Activated CD4-positive, alpha-beta T cell treated with anti-CD3 and anti-CD28 coated beads for 36 hours (primary cell): ENCODE data around the gene ANKRD40. TPM values are rescaled to one million over a fixed set of nuclear protein-coding genes. Genes with fewer than 3 reads are reported as not detected.

Source experiments
- ATAC-seq: fragments of 200-7000 bp; cut with Tn5 transposase; one replicate; pipeline ENCODE4 v1.10.0; 2021; ENCODE audit warnings: mild to moderate bottlenecking, moderate library complexity
- CTCF ChIA-PET: fragments of 350-600 bp; sonication (Branson Sonifier 250); formaldehyde crosslinking; loops from one replicate; lab custom pipeline; 2021; ENCODE audit warnings: antibody characterized with exemption; lab: Charles Lee
- POLR2A ChIA-PET: fragments of 350-600 bp; sonication (Branson Sonifier 250); formaldehyde crosslinking; loops from one replicate; lab custom pipeline; 2021; ENCODE audit warnings: antibody characterized with exemption, inconsistent platforms; lab: Charles Lee
- DNase-seq: peaks from one replicate; pipeline ENCODE4 v3.0.0-alpha.2; 2020
- H3K27ac Mint-ChIP-seq: one replicate; pipeline ENCODE4 v1.8.0; 2021; ENCODE audit warnings: mixed read lengths
- H3K27me3 Mint-ChIP-seq: one replicate; pipeline ENCODE4 v1.8.0; 2021; ENCODE audit warnings: mixed read lengths
- H3K36me3 Mint-ChIP-seq: one replicate; pipeline ENCODE4 v1.8.0; 2021; ENCODE audit warnings: low read depth, mixed read lengths
- H3K4me1 Mint-ChIP-seq: one replicate; pipeline ENCODE4 v1.8.0; 2021; ENCODE audit warnings: mixed read lengths
- H3K4me3 Mint-ChIP-seq: one replicate; pipeline ENCODE4 v1.8.0; 2021; ENCODE audit warnings: mild to moderate bottlenecking, moderate library complexity, mixed read lengths
- H3K9me3 Mint-ChIP-seq: one replicate; pipeline ENCODE4 v1.8.0; 2021; ENCODE audit warnings: low read depth, mixed read lengths
- intact Hi-C, 2 experiments: fragments of 100-400 bp; cut with DNase I in 1 of 2; cut with micrococcal nuclease in 1 of 2; formaldehyde crosslinking; loops; one replicate each; pipeline versions ENCODE4 v1.14.2 to v1.15.1; 2022 to 2024; cut with DNase I, micrococcal nuclease
- total RNA-seq, 2 experiments: library from RNA; stranded (reverse); gene quantifications; one replicate each; pipeline ENCODE4 v1.2.3, GENCODE V29; 2021

ANKRD40 gene, protein sequence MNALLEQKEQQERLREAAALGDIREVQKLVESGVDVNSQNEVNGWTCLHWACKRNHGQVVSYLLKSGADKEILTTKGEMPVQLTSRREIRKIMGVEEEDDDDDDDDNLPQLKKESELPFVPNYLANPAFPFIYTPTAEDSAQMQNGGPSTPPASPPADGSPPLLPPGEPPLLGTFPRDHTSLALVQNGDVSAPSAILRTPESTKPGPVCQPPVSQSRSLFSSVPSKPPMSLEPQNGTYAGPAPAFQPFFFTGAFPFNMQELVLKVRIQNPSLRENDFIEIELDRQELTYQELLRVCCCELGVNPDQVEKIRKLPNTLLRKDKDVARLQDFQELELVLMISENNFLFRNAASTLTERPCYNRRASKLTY
- total RNA-seq = 10 to 100 TPM; 28.0 to 29.8 TPM

DNA sequence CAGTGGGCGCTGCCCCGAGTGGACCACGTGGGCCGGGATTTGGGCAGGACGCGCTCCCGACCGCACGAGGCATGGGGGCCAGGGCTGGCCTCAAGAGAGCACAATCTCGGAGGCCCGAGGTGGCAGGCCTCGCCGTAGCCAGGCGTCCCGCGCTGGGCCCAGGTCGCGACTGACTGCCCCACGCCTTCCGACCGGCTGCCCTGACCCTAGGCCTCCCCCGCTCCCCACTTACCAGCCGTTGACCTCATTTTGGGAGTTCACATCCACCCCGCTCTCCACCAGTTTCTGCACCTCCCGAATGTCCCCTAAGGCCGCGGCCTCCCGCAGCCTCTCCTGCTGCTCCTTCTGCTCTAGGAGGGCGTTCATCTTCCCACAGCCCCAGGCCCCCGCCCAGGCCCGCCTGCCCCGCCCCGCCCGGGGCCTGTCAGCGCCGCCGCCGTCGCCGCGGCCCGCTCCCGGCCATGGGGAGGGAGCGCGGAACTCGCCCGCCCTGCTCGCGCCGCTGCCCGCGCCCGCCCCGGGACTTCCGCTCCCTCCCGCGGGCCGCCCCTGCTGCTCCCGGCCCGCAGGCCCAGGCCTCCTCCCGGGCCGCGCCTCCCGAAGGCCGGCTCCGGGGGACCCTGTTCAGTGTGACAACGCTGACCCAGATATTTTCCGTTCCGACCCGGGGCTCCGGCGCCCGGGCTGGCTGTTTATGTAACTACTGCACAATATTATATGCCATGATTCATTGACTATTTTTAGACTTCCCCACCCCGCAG lies at the start of gene ANKRD40:
Gene ANKRD40 (minus strand): TSS at position 626 of the 761 bp plus-strand sequence. CDS start 260 bp downstream, at position 366.
- ChIA-PET CTCF (interaction anchor here (0.6 to 2.3 kb wide), 2 partner anchors 11 to 156 kb away, joined by 3 to 10 read pairs; partner anchors contain the start of gene LUC7L3), POLR2A (interaction anchor here (1.2 to 2.0 kb wide), 2 partner anchors 9 to 12 kb away, joined by 3 to 10 read pairs; partner anchors contain the start of gene LUC7L3)
- H3K27ac Mint-ChIP-seq = peak within 1 kb of the TSS; percentile 99
- intact Hi-C loops = loop anchor here (1.0 to 10.0 kb wide), 16 partner anchors 12 to 555 kb away; partner anchors contain the start of genes EME1 (in 2 of the 2), LRRC59 (in 2 of the 2), LUC7L3 (in 2 of the 2) and MRPL27 (in 2 of the 2)
- peaks cover 14% of the 10 kb centered on the region for H3K36me3 Mint-ChIP-seq
- peak within 1 kb of the TSS; percentile 91 for H3K4me3 Mint-ChIP-seq
- H3K4me1 Mint-ChIP-seq = peaks cover 46% of the 10 kb centered on the region
- DNase-seq (peak; percentile 94), ATAC-seq (peak; percentile 76)
- no peaks in the 10 kb centered on the region for H3K9me3 Mint-ChIP-seq
- H3K27me3 Mint-ChIP-seq = no peaks in the 10 kb centered on the region

DNA sequence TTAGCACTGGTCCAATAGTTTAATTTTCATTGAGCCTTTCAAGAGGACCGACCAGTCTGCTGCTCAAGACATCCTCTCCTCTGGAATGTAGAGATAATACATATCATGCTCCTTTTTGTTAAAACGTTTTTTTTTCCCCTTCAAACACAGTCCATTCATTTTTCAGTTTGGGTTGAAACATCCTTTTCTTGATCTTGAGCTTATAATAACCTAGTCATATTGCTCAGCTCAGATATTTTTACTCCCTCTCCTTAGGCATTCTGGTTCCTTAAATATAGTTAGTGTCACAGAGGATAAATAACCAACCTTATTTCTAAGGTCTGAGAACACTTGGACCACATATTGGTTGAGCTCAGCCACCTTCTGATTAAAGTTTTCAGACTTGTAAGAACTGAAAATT lies 46.8 kb upstream of the ANKRD40 start:
- intact Hi-C loops = no loop called here
- no peaks in the 10 kb centered on the region for H3K27me3 Mint-ChIP-seq
- H3K9me3 Mint-ChIP-seq = no peaks in the 10 kb centered on the region
- ATAC-seq (no peak), DNase-seq (no peak)
- POLR2A ChIA-PET = interaction anchor here (0.9 kb wide), 1 partner anchor 9 kb away, joined by 4 read pairs; no protein-coding TSS in a partner anchor
- H3K4me1 Mint-ChIP-seq = no peaks in the 10 kb centered on the region
- no peak overlapping the region for H3K4me3 Mint-ChIP-seq
- CTCF ChIA-PET = interaction anchor here (0.6 kb wide), 1 partner anchor 14 kb away, joined by 3 read pairs; no protein-coding TSS in a partner anchor
- peaks cover 33% of the 10 kb centered on the region for H3K36me3 Mint-ChIP-seq
- no peak overlapping the region for H3K27ac Mint-ChIP-seq

DNA sequence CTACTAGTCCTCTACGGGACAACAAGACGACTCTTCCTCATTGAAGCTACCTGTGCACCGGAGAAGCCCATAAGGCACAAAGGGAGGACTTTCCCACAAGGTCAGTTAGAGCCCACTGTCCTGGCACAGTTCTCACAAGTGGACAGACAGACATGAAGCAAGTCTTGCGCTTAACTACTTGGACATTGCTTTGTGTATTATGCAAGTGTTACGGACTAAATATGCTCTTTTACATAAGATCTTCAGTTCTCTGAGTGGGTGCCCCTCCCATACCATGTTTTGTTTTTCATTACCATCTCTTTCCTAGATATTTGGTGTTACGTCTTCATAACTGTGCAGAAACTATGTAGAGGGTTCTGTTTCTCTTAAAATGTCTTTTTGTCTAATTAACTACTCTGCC lies 41.5 kb upstream of the ANKRD40 start:
- CTCF ChIA-PET = no interaction called here

DNA sequence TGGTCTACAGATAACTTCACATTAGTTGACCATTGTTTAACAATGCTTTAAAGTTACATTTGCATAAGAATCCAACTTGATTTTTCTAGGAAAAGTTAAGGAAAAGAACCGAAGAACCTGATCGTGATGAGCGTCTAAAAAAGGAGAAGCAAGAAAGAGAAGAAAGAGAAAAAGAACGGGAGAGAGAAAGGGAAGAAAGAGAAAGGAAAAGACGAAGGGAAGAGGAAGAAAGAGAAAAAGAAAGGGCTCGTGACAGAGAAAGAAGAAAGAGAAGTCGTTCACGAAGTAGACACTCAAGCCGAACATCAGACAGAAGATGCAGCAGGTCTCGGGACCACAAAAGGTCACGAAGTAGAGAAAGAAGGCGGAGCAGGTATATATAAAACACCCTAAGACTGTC lies 37.9 kb upstream of the ANKRD40 start:
- Mint-ChIP-seq H3K4me3 (no peak overlapping the region), H3K27ac (no peak overlapping the region), H3K36me3 (peaks cover 71% of the 10 kb centered on the region), H3K9me3 (no peaks in the 10 kb centered on the region), H3K4me1 (no peaks in the 10 kb centered on the region), H3K27me3 (no peaks in the 10 kb centered on the region)
- ChIA-PET CTCF (no interaction called here), POLR2A (no interaction called here)
- intact Hi-C loops = no loop called here
- DNase-seq (no peak), ATAC-seq (no peak)

More for the DNA sequence above, 41.5 kb upstream of the ANKRD40 start:
- ATAC-seq = no peak
- POLR2A ChIA-PET = no interaction called here
- Mint-ChIP-seq H3K9me3 (no peaks in the 10 kb centered on the region), H3K27ac (peak overlapping the region; percentile 24), H3K36me3 (peaks cover 62% of the 10 kb centered on the region), H3K4me1 (no peaks in the 10 kb centered on the region), H3K4me3 (no peak overlapping the region), H3K27me3 (no peaks in the 10 kb centered on the region)
- no peak for DNase-seq
- intact Hi-C loops = no loop called here

DNA sequence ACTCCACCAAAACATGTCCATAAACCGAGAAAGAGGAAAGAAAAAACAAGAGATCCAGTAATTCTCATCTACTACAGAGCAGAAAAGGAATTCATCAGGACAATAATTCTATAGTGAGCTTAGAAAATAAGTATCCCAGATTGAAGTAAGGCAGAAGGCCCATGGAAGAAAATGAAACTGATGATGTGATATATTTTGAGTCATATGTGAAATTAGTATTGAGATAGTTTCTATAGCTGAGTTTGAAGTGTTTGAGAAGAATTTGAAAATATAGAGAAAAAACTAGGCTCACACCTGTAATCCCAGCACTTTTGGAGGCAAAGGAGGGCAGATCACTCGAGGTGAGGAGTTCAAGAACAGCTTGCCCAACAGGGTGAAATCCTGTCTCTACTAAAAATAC lies 31.4 kb upstream of the ANKRD40 start:
- peaks cover 54% of the 10 kb centered on the region for H3K36me3 Mint-ChIP-seq

DNA sequence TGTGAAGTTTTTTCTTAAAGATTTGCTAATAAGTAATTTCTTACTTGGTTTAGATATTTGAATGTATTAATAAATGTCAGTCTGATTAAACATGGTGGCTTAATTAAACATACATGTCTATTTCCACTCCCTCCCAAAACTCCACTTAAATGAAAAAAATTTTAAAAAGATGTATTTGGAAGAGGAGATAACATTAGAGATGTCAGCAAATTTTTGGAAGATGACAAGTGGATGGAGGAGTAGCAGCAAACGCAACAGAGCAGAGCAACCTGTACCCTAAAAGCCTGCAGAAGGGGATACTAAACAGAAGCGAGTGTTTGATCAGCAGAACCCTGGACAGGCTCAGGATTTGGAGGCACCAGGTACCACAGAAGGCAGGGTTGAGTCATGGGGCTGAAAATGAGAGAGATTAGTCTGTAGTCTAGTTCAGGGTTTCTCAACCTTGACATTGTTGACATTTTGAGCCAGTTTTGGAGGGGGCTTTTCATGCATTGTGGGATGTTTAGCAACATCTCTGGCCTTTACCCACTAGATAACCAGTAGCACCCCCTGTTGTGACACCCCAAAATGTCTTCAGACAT lies 29.5 kb upstream of the ANKRD40 start:
- peaks cover 56% of the 10 kb centered on the region for H3K4me1 Mint-ChIP-seq
- H3K9me3 Mint-ChIP-seq = no peaks in the 10 kb centered on the region
- intact Hi-C loops = loop anchor here in 1 of 2 experiments (2.0 kb wide), 1 partner anchor 16 kb away; no protein-coding TSS in a partner anchor
- peak overlapping the region; percentile 9 for H3K27ac Mint-ChIP-seq
- peaks cover 42% of the 10 kb centered on the region for H3K36me3 Mint-ChIP-seq
- H3K27me3 Mint-ChIP-seq = no peaks in the 10 kb centered on the region
- H3K4me3 Mint-ChIP-seq = no peak overlapping the region
- POLR2A ChIA-PET = no interaction called here
- ATAC-seq (peak; percentile 88), DNase-seq (peak; percentile 44)
- CTCF ChIA-PET = no interaction called here

More for the DNA sequence above, 31.4 kb upstream of the ANKRD40 start:
- Mint-ChIP-seq H3K4me1 (peaks cover 49% of the 10 kb centered on the region), H3K27me3 (no peaks in the 10 kb centered on the region), H3K9me3 (no peaks in the 10 kb centered on the region), H3K27ac (peak overlapping the region; percentile 79), H3K4me3 (no peak overlapping the region)
- peak; percentile 53 for ATAC-seq
- ChIA-PET CTCF (interaction anchor here (0.6 to 1.3 kb wide), 3 partner anchors 34 to 197 kb away, joined by 3 to 4 read pairs (median 3); no protein-coding TSS in a partner anchor), POLR2A (interaction anchor here (0.6 to 1.2 kb wide), 3 partner anchors 12 to 89 kb away, joined by 4 to 7 read pairs (median 4); no protein-coding TSS in a partner anchor)
- intact Hi-C loops = no loop called here
- DNase-seq = no peak

DNA sequence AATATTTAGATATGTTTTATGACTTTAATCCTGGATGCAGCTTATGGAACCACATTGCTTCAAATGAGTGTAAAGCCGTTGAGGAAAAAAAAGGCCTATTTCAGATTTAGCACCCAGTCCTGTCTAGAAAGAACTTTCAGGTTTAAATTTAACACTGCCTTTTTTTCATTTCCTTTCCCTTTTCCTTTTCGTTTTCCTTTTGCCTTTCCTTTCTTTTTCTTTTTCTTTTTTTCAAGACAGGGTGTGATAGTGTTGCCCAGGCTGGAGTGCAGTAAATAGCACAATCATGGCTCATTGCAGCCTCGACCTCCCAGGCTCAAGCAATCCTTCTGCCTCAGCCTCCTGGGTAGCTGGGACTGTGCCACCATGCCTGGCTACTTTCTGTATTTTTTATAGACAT lies 27.6 kb upstream of the ANKRD40 start:
- Mint-ChIP-seq H3K4me1 (peaks cover 69% of the 10 kb centered on the region), H3K9me3 (no peaks in the 10 kb centered on the region), H3K27ac (peak overlapping the region; percentile 47), H3K36me3 (peaks cover 34% of the 10 kb centered on the region), H3K4me3 (no peak overlapping the region), H3K27me3 (no peaks in the 10 kb centered on the region)
- intact Hi-C loops = no loop called here
- DNase-seq = no peak
- ChIA-PET CTCF (interaction anchor here (0.7 kb wide), 1 partner anchor 28 kb away, joined by 3 read pairs; no protein-coding TSS in a partner anchor), POLR2A (interaction anchor here (0.7 kb wide), 1 partner anchor 176 kb away, joined by 3 read pairs; no protein-coding TSS in a partner anchor)
- no peak for ATAC-seq

DNA sequence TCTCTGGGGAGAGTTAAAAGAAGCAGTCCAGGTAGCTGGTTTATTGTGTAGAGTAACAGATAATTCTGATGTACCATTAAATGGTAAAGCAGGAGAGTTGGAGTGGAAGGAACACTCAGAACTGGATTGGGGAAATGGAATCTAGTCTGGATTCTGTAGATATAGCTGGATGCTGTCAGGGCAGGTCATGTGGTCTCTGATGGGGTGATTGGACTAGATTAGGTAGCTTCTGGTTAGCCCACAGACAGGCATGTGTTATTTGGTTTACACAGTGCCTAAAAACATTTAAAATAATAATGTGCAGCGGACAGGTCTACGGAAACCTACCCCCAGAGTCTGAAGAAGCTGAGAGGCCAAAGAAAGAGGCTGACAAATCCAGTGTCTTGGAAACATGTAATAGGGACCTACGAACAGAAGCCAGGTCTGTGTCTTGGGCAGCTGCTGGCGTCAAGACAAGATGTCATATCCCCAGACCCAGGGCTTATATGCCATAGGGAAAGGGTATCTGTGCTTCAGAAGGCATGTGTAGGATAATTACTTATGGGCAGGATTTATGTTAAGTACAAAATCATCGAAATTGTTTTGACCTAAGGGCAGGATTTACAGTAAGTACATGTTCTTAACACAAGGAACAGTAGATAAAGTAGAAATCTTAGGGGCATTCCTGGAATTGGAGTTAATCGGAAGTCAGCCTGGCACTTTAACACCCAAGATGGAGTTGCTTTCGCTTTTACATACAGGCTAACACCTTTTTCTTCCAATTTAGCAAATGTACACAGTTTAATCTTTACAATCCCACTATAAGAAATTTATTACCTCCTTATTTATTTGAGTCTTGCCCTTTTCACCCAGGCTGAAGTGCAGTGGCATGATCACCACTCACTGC lies 24.1 kb upstream of the ANKRD40 start:
- ChIA-PET CTCF (interaction anchor here (1.0 to 1.3 kb wide), 2 partner anchors 13 to 45 kb away, joined by 3 read pairs; no protein-coding TSS in a partner anchor), POLR2A (no interaction called here)
- H3K27ac Mint-ChIP-seq = peak overlapping the region; percentile 52
- no peak overlapping the region for H3K4me3 Mint-ChIP-seq
- H3K4me1 Mint-ChIP-seq = peaks cover 63% of the 10 kb centered on the region
- H3K9me3 Mint-ChIP-seq = no peaks in the 10 kb centered on the region
- peaks cover 22% of the 10 kb centered on the region for H3K36me3 Mint-ChIP-seq
- ATAC-seq = no peak
- no peaks in the 10 kb centered on the region for H3K27me3 Mint-ChIP-seq
- DNase-seq = no peak
- intact Hi-C loops = no loop called here

DNA sequence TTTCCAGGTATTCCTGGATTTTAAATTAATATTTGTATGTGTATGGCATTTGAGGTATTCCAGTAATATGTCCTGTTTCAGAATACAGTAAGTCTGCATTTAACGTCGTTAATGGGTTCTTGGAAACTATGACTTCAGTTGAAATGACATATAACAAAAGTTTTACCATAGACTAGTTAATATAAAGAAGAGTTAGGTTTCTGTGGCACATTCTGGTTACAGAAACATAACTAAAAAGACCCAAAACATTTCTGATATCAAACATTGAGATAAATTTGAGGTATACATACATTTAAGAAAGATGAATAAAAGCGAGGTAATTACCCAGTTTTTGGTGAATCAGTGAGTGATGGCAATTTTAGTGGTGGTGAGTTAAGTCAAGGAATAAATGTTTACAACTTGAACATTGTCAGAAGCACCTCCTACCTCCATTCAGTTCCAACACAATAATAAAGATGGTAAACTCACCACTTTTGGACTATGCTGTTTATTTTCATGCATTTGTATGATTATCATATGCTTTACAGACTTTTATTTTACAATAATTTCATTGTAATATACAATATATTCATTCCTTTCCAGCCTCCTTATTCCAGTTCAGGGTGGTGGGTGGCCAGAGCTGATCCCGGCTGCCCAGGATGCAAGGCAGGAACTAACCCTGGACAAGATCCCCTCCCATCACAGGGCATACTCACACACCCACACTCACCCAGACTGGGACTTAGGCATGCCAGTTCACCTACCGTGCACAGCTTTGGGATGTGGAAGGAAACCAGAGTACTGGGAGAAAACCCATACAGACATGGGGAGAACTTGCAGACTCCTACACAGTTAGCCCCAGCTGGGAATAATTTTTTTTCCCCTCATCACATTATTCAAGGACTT lies 21.4 kb upstream of the ANKRD40 start:
- H3K4me1 Mint-ChIP-seq = peaks cover 57% of the 10 kb centered on the region
- peaks cover 18% of the 10 kb centered on the region for H3K36me3 Mint-ChIP-seq
- CTCF ChIA-PET = interaction anchor here (0.6 kb wide), 1 partner anchor 1265 kb away, joined by 3 read pairs; no protein-coding TSS in a partner anchor
- peak overlapping the region; percentile 26 for H3K27ac Mint-ChIP-seq
- H3K27me3 Mint-ChIP-seq = no peaks in the 10 kb centered on the region
- intact Hi-C loops = loop anchor here in 1 of 2 experiments (10.0 kb wide), 1 partner anchor 396 kb away; the partner anchor contains the start of gene SPAG9
- DNase-seq (no peak), ATAC-seq (peak; percentile 64)
- no peaks in the 10 kb centered on the region for H3K9me3 Mint-ChIP-seq
- POLR2A ChIA-PET = no interaction called here
- H3K4me3 Mint-ChIP-seq = no peak overlapping the region
